ENCODE data around the gene WWOX.

DNA sequence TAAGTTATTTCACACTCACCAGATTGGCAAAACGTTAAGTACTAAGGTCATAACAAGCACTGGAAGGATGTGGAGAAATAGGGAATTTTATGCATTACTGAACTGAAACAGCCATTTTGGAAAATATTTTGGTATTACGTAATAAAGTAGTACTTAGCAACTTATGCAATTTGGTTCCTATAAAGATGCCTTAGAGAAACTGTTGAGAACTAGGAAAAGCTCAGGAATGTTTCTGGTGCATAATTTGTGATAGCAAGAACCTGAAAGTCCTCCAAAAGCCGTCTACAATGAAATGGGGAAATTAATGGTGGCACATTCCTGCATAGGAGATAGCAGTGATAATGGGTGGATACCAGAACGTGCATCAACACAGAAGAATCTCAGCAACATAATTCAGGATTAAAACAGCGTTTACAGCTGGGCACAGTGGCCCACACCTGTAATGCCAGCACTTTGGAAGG lies 472.5 kb downstream of the WWOX start:
- no peak for TF ChIP-seq CTCF (conservative IDR thresholded peaks at IDR 0.05; ENCODE audit: low read depth, low read length)
- TF ChIP-seq POLR2A (IDR thresholded peaks at IDR 0.05; ENCODE audit: low read depth, low read length) = no peak
- TF ChIP-seq USF2 (IDR thresholded peaks at IDR 0.05; ENCODE audit: low read depth, low read length) = no peak
- no peak for TF ChIP-seq CHD1 (IDR thresholded peaks at IDR 0.05; ENCODE audit: low read depth, low read length)
- no peak for TF ChIP-seq MAZ (IDR thresholded peaks at IDR 0.05; ENCODE audit: borderline replicate concordance, low read depth, low read length)
- no peak for TF ChIP-seq MAFK (IDR thresholded peaks at IDR 0.05; ENCODE audit: low read depth, low read length)
- TF ChIP-seq, protein P1, sequence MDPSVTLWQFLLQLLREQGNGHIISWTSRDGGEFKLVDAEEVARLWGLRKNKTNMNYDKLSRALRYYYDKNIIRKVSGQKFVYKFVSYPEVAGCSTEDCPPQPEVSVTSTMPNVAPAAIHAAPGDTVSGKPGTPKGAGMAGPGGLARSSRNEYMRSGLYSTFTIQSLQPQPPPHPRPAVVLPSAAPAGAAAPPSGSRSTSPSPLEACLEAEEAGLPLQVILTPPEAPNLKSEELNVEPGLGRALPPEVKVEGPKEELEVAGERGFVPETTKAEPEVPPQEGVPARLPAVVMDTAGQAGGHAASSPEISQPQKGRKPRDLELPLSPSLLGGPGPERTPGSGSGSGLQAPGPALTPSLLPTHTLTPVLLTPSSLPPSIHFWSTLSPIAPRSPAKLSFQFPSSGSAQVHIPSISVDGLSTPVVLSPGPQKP (IDR thresholded peaks at IDR 0.05; ENCODE audit: borderline replicate concordance, low read depth, low read length) = no peak
- no peak for TF ChIP-seq FOS (IDR thresholded peaks at IDR 0.05; ENCODE audit: low read depth, low read length)
